ENCODE data around the gene FMR1NB. TPM values are rescaled to one million over a fixed set of nuclear protein-coding genes. Genes with fewer than 3 reads are reported as not detected.

The FMR1NB gene
- total RNA-seq, 1 experiment from 2014 or later, result not detected

GRCh38 chrX:148049441-148049840 is 68.3 kb downstream of the FMR1NB start:
- no peak overlapping the region for H3K18ac ChIP-seq (ENCODE audit: insufficient read length, low read depth, low read length)
- no peak overlapping the region for H3K23ac ChIP-seq (ENCODE audit: insufficient read length, low read depth, low read length)
- H2BK5ac ChIP-seq (ENCODE audit: insufficient read length, low read length), result no peak overlapping the region
- H4K5ac ChIP-seq (ENCODE audit: insufficient read length, low read depth, low read length), result no peak overlapping the region
- H2AFZ ChIP-seq (ENCODE audit: low read length), result no peak overlapping the region
- no peak overlapping the region for H3K4me2 ChIP-seq (ENCODE audit: insufficient read depth, insufficient read length, low read length)
- no peak overlapping the region for H4K91ac ChIP-seq (ENCODE audit: insufficient read length, low read depth, low read length)
- peaks cover 6% of the 10 kb centered on the region for H3K9me3 ChIP-seq (ENCODE audit: control insufficient read depth, low read depth, low read length)
- TF ChIP-seq, protein P1, sequence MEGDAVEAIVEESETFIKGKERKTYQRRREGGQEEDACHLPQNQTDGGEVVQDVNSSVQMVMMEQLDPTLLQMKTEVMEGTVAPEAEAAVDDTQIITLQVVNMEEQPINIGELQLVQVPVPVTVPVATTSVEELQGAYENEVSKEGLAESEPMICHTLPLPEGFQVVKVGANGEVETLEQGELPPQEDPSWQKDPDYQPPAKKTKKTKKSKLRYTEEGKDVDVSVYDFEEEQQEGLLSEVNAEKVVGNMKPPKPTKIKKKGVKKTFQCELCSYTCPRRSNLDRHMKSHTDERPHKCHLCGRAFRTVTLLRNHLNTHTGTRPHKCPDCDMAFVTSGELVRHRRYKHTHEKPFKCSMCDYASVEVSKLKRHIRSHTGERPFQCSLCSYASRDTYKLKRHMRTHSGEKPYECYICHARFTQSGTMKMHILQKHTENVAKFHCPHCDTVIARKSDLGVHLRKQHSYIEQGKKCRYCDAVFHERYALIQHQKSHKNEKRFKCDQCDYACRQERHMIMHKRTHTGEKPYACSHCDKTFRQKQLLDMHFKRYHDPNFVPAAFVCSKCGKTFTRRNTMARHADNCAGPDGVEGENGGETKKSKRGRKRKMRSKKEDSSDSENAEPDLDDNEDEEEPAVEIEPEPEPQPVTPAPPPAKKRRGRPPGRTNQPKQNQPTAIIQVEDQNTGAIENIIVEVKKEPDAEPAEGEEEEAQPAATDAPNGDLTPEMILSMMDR (conservative IDR thresholded peaks at IDR 0.05), result peak; percentile 70
- no peak overlapping the region for H2AK5ac ChIP-seq (ENCODE audit: insufficient read length, low read length)
- no peak overlapping the region for H3K14ac ChIP-seq (ENCODE audit: insufficient read depth, low read length)
- H3K4me1 ChIP-seq (ENCODE audit: insufficient read depth, low read length), result no peaks in the 10 kb centered on the region
- no peak overlapping the region for H4K8ac ChIP-seq (replicated peaks; ENCODE audit: insufficient read length, low read depth, low read length)
- H2BK12ac ChIP-seq (ENCODE audit: insufficient read length, low read depth, low read length), result no peak overlapping the region
- H3K9me3 Mint-ChIP-seq, result peaks cover 59 to 60% of the 10 kb centered on the region in 2 experiments
- no peaks in the 10 kb centered on the region for H3K79me2 ChIP-seq (ENCODE audit: insufficient read depth, low read length)
- H3K4ac ChIP-seq (ENCODE audit: low read depth, low read length), result no peak overlapping the region
- no peak overlapping the region for H2BK20ac ChIP-seq (ENCODE audit: low read depth, low read length, poor library complexity, severe bottlenecking)
- H3K4me1 Mint-ChIP-seq, result no peaks in the 10 kb centered on the region
- H3K36me3 Mint-ChIP-seq (ENCODE audit: insufficient read depth in 1 of 3, low read depth in 3 of 3), result peaks cover 0 to 4% (median 1%) of the 10 kb centered on the region in 3 experiments; a peak in 3 of 7 replicates
- no peak overlapping the region for H3K4me3 Mint-ChIP-seq
- H3K27me3 ChIP-seq (ENCODE audit: insufficient read depth, low read length), result no peaks in the 10 kb centered on the region
- H3K27ac Mint-ChIP-seq, result no peak overlapping the region
- no peak overlapping the region for H2BK15ac ChIP-seq (ENCODE audit: low read depth, low read length)
- H3K56ac ChIP-seq (ENCODE audit: insufficient read length, low read depth, low read length), result no peak overlapping the region
- no peaks in the 10 kb centered on the region for H3K23me2 ChIP-seq (ENCODE audit: insufficient read length, low read depth, low read length, poor library complexity, severe bottlenecking)
- H3K27me3 Mint-ChIP-seq (ENCODE audit: low read depth), result no peaks in the 10 kb centered on the region; the same call in 1 of the 2 replicates
- no peak overlapping the region for H3K9ac ChIP-seq (ENCODE audit: extremely low read depth, insufficient read length, low read length)
- no peak overlapping the region for H3K27ac ChIP-seq (ENCODE audit: insufficient read length, low read depth, low read length)
- DNase-seq, result no peak
- WGBS (ENCODE audit: extremely low coverage, insufficient read length, low lambda C conversion rate), result no CpG with 5 or more reads among the region's 4 CpGs
- H2BK120ac ChIP-seq (ENCODE audit: low read depth, low read length, poor library complexity, severe bottlenecking), result no peak overlapping the region
- H3T11ph ChIP-seq (ENCODE audit: low read length), result no peak overlapping the region
- no peaks in the 10 kb centered on the region for H3K79me1 ChIP-seq (ENCODE audit: insufficient read depth, low read depth, low read length, poor library complexity, severe bottlenecking)
- H4K20me1 ChIP-seq (ENCODE audit: control insufficient read depth, insufficient read depth, insufficient read length), result no peaks in the 10 kb centered on the region

Measured in H9 (cell line).